ENCODE results near the gene LRRC4. TPM values are rescaled to one million over a fixed set of nuclear protein-coding genes. Genes with fewer than 3 reads are reported as not detected.

Gene LRRC4
- total RNA-seq, 1 experiment from 2014 or later, result not detected

- DNase-seq (ENCODE audit: extremely low read depth, low read depth), result no peak
Measured at GRCh38 chr7:128008141-128008540, 23.1 kb downstream of the LRRC4 start.

- no peak for DNase-seq (ENCODE audit: extremely low read depth, low read depth)
Measured at GRCh38 chr7:128007303-128007680, 23.9 kb downstream of the LRRC4 start.

- no peak for DNase-seq (ENCODE audit: extremely low read depth, low read depth)
Measured at GRCh38 chr7:128006550-128007302, 24.5 kb downstream of the LRRC4 start.

- no peak for DNase-seq (ENCODE audit: extremely low read depth, low read depth)
Measured at GRCh38 chr7:128005759-128006159, 25.5 kb downstream of the LRRC4 start.

GRCh38 chr7:128005117-128005516 lies 26.1 kb downstream of the LRRC4 start:
- DNase-seq (ENCODE audit: extremely low read depth, low read depth), result no peak

GRCh38 chr7:128004623-128005022 lies 26.6 kb downstream of the LRRC4 start:
- DNase-seq (ENCODE audit: extremely low read depth, low read depth), result no peak

GRCh38 chr7:128003787-128004186 lies 27.4 kb downstream of the LRRC4 start:
- DNase-seq (ENCODE audit: extremely low read depth, low read depth), result no peak

GRCh38 chr7:128003167-128003566 lies 28.1 kb downstream of the LRRC4 start:
- no peak for DNase-seq (ENCODE audit: extremely low read depth, low read depth)

GRCh38 chr7:128000854-128001265 lies 30.4 kb downstream of the LRRC4 start:
- DNase-seq (ENCODE audit: extremely low read depth, low read depth), result no peak

GRCh38 chr7:128000048-128000447 lies 31.2 kb downstream of the LRRC4 start:
- DNase-seq (ENCODE audit: extremely low read depth, low read depth), result no peak

- DNase-seq (ENCODE audit: extremely low read depth, low read depth), result no peak
Measured at GRCh38 chr7:127998671-127999070, 32.6 kb downstream of the LRRC4 start.

- no peak for DNase-seq (ENCODE audit: extremely low read depth, low read depth)
Measured at GRCh38 chr7:127997226-127997922, 33.9 kb downstream of the LRRC4 start.

GRCh38 chr7:127996253-127997071 lies 34.8 kb downstream of the LRRC4 start:
- DNase-seq (ENCODE audit: extremely low read depth, low read depth), result no peak

- DNase-seq (ENCODE audit: extremely low read depth, low read depth), result no peak
Measured at GRCh38 chr7:127995881-127996215, 35.4 kb downstream of the LRRC4 start.

GRCh38 chr7:127995156-127995880 lies 35.9 kb downstream of the LRRC4 start:
- DNase-seq (ENCODE audit: extremely low read depth, low read depth), result no peak

GRCh38 chr7:127993987-127994386 lies 37.2 kb downstream of the LRRC4 start:
- DNase-seq (ENCODE audit: extremely low read depth, low read depth), result no peak

- DNase-seq (ENCODE audit: extremely low read depth, low read depth), result no peak
Measured at GRCh38 chr7:127993317-127993716, 37.9 kb downstream of the LRRC4 start.

- DNase-seq (ENCODE audit: extremely low read depth, low read depth), result no peak
Measured at GRCh38 chr7:127988751-127989150, 42.5 kb downstream of the LRRC4 start.

GRCh38 chr7:127986581-127987521 lies 44.4 kb downstream of the LRRC4 start:
- no peak for DNase-seq (ENCODE audit: extremely low read depth, low read depth)

Measured in NCI-H460 (cell line).